GM18861 (cell line): ENCODE data around the gene ZFAND6.
"Not testable (repeated sequence)": the region's sequence is repeated elsewhere in the genome, so short reads cannot be mapped to it uniquely, and the experiment has no call there.

Experiments
- ATAC-seq: cut with Tn5 transposase; IDR thresholded peaks from one replicate; pipeline ENCODE4 v1.9.1; 2021; ENCODE audit not compliant: unreplicated experiment

The ZFAND6 gene

DNA sequence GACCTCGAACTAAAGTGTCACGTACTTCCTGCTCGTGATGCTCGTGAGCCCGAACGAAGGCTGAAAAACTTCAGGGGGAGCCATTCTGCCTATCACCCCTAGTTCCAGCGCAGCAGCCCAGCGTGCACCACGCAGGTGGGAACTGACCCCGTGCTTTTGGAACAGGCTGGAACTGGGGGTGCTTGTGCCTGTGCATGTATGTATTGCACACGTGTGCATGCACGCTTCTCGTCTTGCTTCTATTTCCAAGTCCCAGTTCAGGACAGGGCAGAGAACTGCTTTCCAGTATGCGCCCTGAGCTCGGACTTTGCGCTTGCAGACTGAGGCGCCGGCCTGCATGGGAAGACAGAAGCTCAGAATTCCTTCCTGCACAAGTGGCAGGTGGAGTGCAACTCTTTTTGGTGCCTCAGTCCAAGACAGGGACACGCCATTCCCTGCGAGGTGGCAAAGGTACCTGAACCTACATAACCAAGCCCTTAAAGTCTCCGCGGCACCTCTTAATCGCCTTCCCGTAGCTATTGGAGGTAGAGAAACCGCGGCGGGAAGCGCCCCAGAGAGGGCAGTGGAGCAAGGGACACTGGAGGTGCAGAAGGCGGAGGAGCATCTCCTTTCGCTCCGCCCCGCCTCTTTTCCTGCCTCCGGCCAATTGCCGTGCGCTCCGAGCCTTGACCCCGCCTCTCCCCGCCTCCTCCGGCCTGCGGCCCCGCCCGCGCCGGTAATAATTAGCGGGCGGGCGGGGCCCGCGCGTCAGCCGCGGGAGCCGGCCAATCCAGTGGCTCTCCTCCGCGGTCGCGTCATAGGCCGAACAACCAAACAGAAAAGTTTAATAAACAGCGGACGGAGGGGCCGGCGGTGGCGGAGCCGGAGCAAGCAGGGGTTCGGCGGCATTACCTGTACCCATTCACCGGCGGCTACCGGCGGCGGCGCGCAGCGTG lies at the start of gene ZFAND6:
TSS of gene ZFAND6 (plus strand) at position 826 of the 935 bp plus-strand sequence. CDS start 60,669 bp downstream, outside the sequence.
- peak; percentile 58 for ATAC-seq

DNA sequence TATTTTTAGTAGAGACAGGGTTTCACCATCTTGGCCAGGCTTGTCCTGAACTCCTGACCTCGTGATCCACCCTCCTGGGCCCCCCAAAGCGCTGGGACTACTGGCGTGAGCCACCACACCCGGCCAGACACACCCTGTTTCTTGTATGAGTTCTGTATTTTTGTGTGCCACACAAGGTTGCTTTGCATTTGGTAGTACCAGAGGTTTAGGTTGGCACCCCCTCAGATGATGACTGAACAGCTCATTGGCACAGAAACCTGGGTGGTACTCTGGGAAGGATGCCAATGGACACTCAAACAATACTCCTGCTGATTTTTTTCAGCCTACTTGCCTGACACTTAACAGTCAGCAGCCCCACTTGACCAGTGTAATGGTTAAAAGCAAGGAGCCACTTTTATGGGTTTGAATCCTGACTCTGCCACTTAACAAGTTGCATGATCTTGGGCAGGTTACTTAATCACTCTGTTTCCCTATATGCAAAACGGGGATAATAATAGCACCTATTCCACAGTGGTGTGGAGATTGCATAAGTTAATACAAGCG lies 49.3 kb upstream of the ZFAND6 start:
- no peak for ATAC-seq

DNA sequence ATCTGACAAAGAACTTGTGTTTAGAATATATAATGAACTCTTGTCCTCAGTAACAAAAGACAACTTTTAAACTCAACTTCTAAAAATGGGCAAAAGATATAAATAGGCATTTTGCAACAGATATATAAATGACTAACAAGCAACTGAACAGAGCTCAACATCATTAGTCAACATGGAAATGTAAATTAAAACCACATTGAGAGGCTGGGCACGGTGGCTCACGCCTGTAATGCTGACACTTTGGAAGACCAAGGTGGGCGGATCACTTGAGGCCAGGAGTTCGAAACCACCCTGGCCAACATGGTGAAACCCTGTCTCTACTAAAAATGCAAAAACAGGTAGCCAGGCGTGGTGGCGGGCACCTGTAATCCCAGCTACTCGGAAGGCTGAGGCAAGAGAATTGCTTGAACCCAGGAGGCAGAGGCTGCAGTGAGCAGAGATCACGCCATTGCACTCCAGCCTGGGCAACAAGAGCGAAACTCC lies 48.4 kb upstream of the ZFAND6 start:
- ATAC-seq, result peak; percentile 53

DNA sequence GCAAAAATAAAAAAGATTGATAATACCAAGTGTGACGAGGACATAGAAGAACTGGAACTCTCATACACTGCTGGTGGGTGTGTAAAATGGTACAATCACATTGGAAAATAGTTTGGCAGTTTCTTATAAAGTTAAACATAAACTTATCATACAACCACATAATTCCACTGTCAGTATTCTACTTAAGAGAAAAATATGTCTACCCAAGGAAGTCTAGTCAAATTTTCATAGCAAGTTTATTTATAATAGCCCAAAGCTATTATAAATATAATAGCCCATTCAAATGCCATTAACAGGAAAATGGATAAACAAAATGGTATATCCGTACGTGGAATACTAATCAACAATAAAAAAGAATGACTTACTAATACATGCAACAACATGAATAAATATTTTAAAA lies 47.9 kb upstream of the ZFAND6 start:
- no peak for ATAC-seq

DNA sequence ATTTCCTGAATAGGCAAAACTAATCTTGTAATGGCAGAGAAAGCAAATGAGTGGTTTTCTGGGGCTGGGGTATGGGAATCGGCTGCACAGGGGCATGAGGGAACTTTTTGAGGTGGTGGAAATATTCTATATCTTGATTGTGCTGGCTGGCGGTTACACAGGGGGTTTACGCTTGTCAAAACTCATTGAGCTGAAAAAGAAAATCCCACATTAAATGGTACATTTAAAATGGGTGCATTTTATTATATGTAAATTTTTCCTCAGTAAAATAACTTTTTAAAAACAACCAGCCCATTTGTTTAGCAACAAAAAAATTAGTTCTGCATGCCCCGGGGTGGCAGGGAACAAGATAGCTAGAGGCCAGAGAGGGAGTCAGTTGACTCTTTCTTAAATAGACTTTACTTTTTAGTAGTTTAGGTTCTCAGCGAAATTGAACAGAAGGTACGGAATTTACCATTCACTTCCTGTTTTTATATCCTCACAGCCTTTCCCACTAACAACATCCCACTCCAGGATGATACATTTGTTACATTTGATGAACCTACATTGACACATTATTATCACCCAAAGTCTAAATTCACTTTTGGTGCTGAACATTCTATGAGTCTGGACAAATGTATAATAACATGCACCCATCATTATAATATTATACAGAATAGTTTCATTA lies 47.3 kb upstream of the ZFAND6 start:
- ATAC-seq, result no peak

DNA sequence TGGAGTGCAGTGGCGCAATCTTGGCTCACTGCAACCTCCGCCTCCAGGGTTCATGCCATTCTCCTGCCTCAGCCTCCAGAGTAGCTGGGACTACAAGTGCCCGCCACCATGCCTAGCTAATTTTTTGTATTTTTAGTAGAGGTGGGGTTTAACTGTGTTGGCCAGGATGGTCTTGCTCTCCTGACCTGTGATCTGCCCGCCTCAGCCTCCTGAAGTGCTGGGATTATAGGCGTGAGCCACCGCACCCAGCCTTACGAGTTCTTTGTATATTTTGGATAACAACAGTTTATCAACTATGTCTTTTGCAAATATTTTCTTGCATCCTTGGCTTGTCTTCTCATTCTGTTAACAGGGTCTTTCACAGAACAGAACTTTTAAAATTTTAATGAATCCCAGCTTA lies 45.3 kb upstream of the ZFAND6 start:
- not testable (repeated sequence) for ATAC-seq

DNA sequence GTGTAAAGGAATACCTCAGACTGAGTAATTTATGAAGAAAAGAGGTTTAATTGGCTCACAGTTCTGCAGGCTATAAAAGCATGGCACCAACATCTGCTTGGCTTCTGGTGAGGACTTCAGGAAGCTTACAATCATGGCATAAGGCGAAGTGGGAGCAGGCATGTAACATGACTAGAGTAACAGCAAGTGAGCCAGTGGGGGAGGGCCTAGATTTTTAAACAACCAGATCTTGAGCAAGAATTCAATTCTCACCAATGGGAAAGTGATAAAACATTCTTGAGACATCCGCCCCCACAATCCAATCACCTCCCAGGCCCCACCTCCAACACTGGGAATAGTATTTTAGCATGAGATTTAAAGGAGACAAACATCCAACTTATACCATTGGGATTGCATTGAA lies 44.3 kb upstream of the ZFAND6 start:
- ATAC-seq, result no peak

DNA sequence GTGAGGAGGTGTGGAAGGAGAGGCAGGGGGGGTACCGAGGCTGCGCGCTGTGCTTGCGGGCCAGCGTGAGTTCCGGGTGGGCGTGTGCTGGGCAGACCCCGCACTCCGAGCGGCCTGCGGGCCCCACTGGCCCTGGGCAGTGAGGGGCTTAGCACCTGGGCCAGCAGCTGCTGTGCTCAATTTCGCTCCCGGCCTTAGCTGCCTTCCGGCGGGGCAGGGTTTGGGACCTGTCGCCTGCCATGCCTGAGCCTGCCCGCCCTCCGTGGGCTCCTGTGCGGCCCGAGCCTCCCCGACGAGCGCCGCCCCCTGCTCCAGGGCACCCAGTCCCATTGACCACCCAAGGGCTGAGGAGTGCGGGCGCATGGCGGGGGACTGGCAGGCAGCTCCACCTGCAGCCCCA lies 43.0 kb upstream of the ZFAND6 start:
- not testable (repeated sequence) for ATAC-seq

DNA sequence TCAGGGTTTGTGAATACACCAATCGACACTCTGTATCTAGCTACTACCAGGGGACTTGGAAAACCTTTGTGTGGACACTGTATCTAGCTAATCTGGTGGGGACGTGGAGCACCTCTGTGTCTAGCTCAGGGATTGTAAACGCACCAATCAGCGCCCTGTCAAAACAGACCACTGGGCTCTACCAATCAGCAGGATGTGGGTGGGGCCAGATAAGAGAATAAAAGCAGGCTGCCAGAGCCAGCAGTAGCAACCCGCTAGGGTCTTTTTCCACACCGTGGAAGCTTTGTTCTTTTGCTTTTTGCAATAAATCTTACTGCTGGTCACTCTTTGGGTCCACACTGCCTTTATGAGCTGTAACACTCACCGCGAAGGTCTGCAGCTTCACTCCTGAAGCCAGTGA lies 42.3 kb upstream of the ZFAND6 start:
- not testable (repeated sequence) for ATAC-seq

DNA sequence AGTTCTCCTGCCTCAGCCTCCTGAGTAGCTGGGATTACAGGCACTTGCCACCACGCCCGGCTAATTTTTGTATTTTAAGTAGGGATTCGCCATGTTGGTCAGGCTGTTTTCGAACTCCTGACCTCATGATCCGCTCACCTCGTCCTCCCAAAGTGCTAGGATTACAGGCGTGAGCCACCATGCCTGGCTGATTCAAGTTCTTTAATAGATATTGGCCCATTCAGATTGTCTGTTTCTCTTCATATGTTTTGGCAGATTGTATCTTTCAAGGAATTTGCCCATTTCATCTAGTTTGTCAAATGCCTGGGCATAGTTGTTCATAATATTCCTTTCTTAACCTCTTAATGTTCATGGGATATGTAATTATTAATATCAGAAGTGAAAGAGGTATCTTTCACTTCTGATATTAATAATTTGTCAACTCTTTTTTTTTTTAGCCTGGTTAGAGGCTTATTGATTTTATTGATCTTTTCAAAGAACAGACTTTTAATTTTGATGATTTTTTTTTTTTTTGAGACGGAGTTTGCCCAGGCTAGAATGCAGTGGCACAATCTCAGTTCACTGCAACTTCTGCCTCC lies 40.2 kb upstream of the ZFAND6 start:
- ATAC-seq, result no peak

DNA sequence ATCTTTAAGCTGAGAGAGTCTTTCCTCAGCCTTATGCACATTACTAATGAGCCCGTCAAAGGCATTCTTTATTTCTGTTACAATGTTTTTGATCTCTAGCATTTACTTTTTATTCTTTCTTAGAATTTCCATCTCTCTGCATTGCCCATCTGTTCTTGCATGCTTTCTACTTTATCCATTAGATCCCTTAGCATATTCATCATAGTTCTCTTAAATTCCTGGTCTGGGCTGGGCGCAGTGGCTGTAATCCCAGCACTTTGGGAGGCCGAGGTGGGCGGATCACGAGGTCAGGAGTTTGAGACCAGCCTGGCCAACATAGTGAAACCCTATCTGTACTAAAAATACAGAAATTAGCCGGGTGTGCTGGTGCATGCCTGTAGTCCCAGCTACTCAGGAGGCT lies 39.3 kb upstream of the ZFAND6 start:
- not testable (repeated sequence) for ATAC-seq

DNA sequence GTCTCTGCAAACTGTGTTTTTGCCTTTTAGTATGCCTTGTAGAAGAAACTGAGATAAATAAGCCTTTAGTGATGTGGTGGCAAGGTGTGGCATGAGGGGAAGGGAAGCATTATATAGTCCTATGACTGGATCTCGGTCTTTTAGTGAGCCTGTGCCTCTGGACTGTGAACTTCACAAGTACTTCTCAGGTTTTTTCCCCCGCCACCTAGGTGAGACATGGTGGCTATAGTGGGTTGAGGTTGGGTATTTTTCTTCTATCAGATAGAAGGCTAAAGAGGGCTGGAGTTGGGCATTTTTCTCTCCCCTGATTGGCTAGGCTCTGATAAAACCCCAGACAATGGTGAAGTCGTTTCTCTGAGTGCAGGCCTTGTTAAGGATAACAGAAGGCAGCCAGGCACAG lies 38.7 kb upstream of the ZFAND6 start:
- no peak for ATAC-seq

DNA sequence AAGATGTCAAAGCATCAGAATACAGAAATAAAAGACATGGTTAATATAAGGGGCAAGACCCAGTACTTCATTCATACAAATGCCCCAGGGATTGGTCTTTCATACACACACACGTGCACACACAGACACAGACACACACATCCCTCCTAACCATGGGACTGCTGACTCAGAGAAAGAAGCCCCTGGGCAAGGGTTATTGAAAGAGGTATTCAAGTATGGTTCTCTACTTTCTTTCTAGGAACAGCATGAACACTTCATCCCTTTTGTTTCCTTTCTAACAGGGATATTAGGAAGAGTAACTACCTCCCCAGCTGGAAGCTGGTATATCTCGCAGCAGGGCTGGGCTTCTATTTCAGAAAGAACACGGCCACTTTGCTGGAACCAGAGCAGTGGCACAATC lies 33.2 kb upstream of the ZFAND6 start:
- ATAC-seq, result no peak

DNA sequence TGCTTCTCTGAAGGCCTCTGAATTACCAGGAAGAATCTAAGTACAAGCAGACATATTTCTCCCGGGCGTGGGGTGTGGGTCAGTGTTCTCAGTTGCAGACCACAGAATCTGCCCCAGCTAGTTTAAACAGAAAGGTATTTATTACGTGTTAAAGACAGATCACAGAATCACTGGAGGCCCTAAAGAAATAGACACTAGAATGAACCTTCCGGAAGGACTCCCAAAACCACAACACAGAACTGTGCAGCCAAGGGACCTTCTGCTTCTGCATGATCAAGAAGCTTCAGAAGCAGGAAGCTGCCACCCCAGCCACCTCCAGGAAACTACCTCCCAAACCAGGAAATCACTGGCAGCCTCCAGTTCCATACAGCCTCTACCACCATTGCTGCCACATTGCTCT lies 32.7 kb upstream of the ZFAND6 start:
- ATAC-seq, result no peak

DNA sequence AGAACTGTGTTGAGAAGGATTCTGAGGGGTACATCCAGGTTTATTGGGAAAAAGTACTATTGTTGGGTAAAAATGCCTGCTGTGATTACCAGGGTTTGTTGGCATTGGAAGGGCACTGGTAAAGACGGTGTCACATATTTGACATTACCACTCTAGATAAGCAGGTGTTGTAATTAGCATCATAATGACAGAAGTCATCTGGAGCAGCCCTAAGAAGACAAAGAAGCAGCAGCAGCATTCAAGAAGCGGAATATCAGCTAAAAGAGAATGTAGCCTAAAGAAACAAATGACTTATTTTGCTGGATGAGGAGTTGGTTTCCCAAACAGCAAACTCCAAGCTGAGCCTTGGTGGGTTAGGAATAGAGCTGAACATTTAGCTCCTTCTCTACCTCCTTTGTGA lies 30.5 kb upstream of the ZFAND6 start:
- ATAC-seq, result no peak

DNA sequence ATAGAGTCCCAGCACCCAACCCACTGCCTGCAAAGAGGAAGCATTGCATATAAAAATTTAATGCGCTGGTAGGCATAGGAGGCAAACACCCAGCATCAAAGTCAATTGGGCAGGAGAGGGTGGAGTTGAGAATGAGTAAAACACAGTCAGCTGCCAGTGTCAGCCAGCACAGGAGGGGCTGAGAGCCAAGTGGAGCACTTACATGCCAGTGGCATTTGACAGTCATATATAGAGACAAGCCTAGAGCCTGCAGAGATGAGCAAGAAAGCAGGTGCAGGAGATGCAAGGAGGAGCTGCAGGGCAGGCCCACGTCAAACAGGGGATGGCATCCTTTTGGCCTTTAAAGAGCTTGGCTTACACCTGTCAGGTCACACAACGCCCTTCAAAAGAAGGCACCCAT lies 27.6 kb upstream of the ZFAND6 start:
- no peak for ATAC-seq

DNA sequence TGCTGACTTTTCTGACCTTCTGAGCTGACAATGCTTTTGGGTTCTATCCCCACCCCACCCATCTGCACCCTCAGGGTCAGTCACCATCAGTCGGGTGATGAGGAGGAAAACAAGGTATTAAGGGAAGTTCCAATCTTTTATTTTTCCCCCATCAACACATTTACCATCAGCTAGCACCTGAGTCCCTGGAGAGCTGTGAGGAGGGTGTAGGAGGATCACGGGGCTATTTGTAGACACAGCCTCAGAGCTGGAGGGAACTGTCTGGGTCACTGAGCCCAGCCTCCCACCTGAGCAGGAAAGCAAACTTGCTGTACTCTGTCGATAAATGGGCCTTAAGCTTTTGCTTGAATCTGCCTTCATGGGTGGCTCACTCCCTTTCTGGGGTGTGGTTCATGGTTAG lies 24.8 kb upstream of the ZFAND6 start:
- no peak for ATAC-seq

DNA sequence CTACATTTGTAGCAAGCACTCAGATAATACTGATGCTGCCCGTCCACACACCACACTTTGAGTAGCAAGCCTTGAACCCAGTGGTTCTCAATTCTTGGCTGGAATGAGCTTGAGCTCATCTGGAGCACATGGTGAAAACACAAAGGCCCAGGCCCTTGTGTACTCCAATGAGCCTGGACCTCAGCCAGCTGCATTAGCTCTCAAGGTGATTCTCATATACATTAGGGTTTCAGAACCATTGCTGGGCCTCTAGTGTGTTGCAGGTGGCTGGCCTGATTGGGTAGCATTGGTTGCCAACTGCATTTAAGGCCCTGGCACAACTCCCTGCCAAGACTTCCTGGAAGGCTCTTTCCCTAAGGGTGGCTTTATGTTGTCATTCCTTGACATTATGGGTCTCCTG lies 23.4 kb upstream of the ZFAND6 start:
- ATAC-seq, result no peak

DNA sequence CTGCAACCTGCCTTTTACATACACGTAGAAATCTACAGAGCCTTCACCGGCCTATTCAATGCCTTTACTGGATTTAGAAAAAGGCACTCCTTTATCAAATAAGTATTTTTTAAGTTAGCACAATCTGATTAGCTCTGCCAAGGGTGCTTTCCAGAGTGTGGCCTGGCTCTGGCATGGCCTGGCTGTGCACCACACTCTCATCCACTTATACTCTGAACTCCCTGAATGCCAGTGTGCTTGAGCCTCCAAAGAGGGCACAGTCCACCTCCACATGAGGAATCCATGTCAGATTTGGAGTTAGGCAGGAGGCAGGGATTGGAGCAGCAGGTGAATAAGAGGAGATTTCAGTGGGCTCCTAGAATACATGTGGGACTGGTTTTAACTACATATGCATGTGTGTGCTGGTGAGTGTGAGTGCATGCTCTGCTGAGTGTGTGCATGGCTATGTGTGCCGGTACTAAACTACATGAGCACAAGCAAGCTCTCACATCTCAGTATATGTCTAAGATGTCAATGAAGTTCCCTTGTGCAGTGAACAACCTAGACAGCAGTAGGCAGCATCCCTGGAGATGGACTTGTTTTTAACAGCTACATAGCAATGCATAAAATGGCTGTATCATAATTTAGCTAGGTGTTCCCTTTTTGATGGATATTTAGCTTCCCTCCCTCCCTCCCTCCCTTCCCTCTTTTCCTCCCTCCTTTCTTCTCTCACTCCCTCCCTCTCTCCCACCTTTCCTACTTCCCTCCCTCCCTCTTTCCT lies 17.8 kb upstream of the ZFAND6 start:
- ATAC-seq, result no peak

DNA sequence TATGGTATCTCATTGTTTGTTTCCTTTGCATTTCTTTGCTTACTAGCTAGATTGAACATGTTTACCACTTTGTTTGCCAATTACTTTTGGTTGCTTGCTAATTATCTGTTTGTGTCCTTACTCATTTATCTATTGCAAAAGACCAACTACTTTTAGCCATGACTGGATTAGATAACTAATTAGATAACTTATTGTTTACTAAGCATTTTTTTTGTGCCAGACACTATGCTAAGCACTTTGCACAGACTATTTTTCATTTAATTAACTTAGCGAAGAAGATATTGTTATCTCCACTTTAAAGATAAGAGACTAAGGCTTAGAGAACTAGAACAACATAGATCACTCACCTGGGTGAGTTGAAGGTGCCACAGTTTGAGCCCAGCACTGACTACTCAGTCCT lies 16.9 kb upstream of the ZFAND6 start:
- ATAC-seq, result no peak

DNA sequence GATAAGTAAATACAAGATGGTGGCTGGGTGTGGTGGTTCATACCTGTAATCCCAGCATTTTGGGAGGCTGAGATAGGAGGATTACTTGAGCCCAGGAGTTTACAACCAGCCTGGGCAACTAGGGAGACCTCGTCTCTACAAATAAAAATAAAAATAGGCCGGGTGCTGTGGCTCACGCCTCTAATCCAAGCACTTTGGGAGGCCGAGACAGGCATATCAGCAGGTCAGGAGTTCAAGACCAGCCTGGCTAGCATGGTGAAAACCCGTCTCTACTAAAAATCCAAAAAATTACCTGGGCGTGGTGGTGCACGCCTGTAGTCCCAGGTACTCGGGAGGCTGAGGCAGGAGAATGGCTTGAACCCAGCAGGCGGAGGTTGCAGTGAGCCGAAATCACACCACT lies 14.3 kb upstream of the ZFAND6 start:
- not testable (repeated sequence) for ATAC-seq
